ENCODE results near the gene SNAP25. TPM values are rescaled to one million over a fixed set of nuclear protein-coding genes. Genes with fewer than 3 reads are reported as not detected.

Gene SNAP25
- total RNA-seq, 1 donor = 8.6 TPM

- no peak overlapping the region for H3K4me3 ChIP-seq (ENCODE audit: low read depth, low read length)
- no peak for DNase-seq (ENCODE audit: low read depth)
- TF ChIP-seq, protein P1, sequence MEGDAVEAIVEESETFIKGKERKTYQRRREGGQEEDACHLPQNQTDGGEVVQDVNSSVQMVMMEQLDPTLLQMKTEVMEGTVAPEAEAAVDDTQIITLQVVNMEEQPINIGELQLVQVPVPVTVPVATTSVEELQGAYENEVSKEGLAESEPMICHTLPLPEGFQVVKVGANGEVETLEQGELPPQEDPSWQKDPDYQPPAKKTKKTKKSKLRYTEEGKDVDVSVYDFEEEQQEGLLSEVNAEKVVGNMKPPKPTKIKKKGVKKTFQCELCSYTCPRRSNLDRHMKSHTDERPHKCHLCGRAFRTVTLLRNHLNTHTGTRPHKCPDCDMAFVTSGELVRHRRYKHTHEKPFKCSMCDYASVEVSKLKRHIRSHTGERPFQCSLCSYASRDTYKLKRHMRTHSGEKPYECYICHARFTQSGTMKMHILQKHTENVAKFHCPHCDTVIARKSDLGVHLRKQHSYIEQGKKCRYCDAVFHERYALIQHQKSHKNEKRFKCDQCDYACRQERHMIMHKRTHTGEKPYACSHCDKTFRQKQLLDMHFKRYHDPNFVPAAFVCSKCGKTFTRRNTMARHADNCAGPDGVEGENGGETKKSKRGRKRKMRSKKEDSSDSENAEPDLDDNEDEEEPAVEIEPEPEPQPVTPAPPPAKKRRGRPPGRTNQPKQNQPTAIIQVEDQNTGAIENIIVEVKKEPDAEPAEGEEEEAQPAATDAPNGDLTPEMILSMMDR (IDR thresholded peaks at IDR 0.05; ENCODE audit: insufficient read depth, low read depth, low read length) = no peak
These were observed 53.0 kb downstream of the SNAP25 start for GRCh38 chr20:10271494-10272219.

DNA sequence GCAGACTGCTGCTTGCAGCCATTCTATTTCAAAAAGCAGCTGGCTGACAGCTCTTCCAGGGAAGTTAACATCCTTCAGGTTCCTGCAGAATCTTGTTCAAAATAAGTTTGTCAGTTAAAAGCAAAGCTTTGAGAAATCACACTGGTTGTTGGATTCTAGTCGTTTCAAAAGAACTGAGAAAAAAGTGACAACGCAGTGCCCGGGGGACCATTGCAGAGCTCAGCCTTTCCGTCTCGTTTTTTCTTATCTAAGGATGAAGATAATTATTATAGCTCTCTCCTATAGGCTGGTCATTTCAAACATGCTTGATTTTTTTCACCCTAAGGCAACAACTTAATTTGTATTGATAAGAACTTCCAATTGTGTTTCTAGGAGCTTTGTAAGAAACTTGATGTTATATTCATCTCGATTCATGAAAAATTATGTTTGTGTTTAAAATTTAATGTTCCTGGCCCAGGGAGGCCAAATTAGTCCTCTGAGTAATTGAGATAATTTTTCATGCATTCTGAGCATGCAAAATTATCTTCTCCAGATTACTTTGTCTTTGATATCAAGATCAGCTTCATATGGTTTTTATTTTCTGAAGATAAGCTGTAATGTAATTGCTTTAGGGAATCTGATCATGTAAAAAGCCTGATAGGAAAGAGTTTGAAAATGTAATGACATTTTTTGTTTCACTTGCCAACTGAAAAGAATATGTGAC, 58.4 kb downstream of the SNAP25 start:
- no peak overlapping the region for H3K4me3 ChIP-seq (ENCODE audit: low read depth, low read length)
- TF ChIP-seq, protein P1 (IDR thresholded peaks at IDR 0.05; ENCODE audit: insufficient read depth, low read depth, low read length) = no peak
- DNase-seq (ENCODE audit: low read depth) = no peak

DNA sequence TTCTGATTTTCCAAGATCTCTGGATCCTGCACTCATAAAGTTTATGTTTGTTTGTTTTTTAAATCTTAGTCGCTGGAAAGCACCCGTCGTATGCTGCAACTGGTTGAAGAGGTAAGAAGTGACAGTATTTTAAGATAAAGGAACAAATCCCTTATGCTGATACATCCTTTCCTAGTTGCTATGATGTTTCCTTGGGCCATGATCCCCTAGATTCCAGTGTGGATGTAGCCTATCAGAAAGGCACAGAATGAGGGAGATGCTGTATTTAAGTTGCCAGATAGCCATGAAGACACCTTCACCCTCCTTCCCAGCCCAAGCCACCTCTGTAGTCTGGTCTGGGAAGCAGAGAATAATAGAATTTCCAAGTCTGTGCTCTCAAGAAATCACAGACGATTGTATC, 59.0 kb downstream of the SNAP25 start:
- DNase-seq (ENCODE audit: low read depth) = no peak
- no peak overlapping the region for H3K4me3 ChIP-seq (ENCODE audit: low read depth, low read length)
- TF ChIP-seq, protein P1 (IDR thresholded peaks at IDR 0.05; ENCODE audit: insufficient read depth, low read depth, low read length) = no peak

- TF ChIP-seq, protein P1 (IDR thresholded peaks at IDR 0.05; ENCODE audit: insufficient read depth, low read depth, low read length) = no peak
- no peak for DNase-seq (ENCODE audit: low read depth)
- no peak overlapping the region for H3K4me3 ChIP-seq (ENCODE audit: low read depth, low read length)
These were observed 59.8 kb downstream of the SNAP25 start for GRCh38 chr20:10278412-10278811.

- TF ChIP-seq, protein P1 (IDR thresholded peaks at IDR 0.05; ENCODE audit: insufficient read depth, low read depth, low read length) = no peak
- no peak overlapping the region for H3K4me3 ChIP-seq (ENCODE audit: low read depth, low read length)
- DNase-seq (ENCODE audit: low read depth) = peak; percentile 5
These were observed 61.6 kb downstream of the SNAP25 start for GRCh38 chr20:10280018-10280908.

DNA sequence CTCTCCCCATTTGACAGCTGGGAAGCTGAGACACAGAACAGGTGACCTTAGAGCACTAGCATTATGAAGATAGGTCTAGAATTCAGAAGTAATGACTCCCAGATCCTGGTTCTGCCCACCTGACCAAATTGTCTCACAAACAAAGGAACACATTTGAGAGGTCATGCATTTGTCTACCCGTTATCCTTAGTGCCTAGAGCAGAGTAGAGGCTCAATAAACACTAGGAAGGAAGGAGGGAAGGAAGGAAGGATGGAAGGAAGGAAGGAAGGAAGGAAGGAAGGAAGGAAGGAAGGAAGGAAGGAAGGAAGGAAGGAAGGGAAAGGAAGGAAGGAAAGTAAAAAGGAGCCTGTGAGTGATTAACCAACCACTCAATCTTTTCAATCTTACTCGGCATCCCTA, 63.3 kb downstream of the SNAP25 start:
- DNase-seq (ENCODE audit: low read depth) = no peak
- TF ChIP-seq, protein P1 (IDR thresholded peaks at IDR 0.05; ENCODE audit: insufficient read depth, low read depth, low read length) = no peak
- H3K4me3 ChIP-seq (ENCODE audit: low read depth, low read length) = no peak overlapping the region
